GM12878 (cell line): ENCODE measurements around the gene MAD1L1.

Experiments
- CBFB ChIP-seq: IDR thresholded peaks from 2 replicates; pipeline ENCODE4 v1.6.1; 2016; ENCODE audit warnings: antibody characterized with exemption, low read depth
- JUND ChIP-seq: IDR thresholded peaks from 2 replicates; pipeline ENCODE4 v1.6.1; 2012; ENCODE audit warnings: low read depth, mild to moderate bottlenecking, low read length, improper control_type of control experiment, moderate library complexity
- MXI1 ChIP-seq: fragments of 150-350 bp; IDR thresholded peaks from 2 replicates; pipeline ENCODE4 v1.6.1; 2011; ENCODE audit warnings: low read depth, mild to moderate bottlenecking, inconsistent platforms, low read length, improper control_type of control experiment
- RB1 ChIP-seq: fragments of 450-650 bp; formaldehyde crosslinking; IDR thresholded peaks from 2 replicates; pipeline ENCODE4 v1.6.1; 2017; ENCODE audit warnings: mild to moderate bottlenecking, borderline replicate concordance
- RCOR1 ChIP-seq: conservative IDR thresholded peaks from 2 replicates; pipeline ENCODE4 v1.6.1; 2012; ENCODE audit warnings: low read depth, low read length, improper control_type of control experiment
- SIN3A ChIP-seq: IDR thresholded peaks from 2 replicates; pipeline ENCODE4 v1.6.1; 2012; ENCODE audit warnings: low read depth, low read length, improper control_type of control experiment
- TCF12 ChIP-seq: IDR thresholded peaks from 2 replicates; pipeline ENCODE4 v1.6.1; 2011; ENCODE audit warnings: low read depth, mild to moderate bottlenecking, low read length
- TCF3 ChIP-seq: IDR thresholded peaks from 2 replicates; pipeline ENCODE4 v1.6.1; 2012; ENCODE audit warnings: low read depth, mild to moderate bottlenecking, low read length, borderline replicate concordance; ENCODE audit not compliant: insufficient read depth
- TF ChIP-seq, protein P1 (sequence below), 3 experiments: IDR thresholded peaks in 2 of 3; conservative IDR thresholded peaks in 1 of 3; 2 replicates each; pipeline ENCODE4 v1.5.1; 2011; ENCODE audit warnings: low read depth in 3 of 3, low read length in 3 of 3, mild to moderate bottlenecking in 3 of 3, control low read depth in 2 of 3, moderate library complexity in 2 of 3, inconsistent platforms in 1 of 3, mixed read lengths in 1 of 3; ENCODE audit not compliant: control insufficient read depth in 2 of 3, insufficient read depth in 1 of 3; ENCODE audit errors: extremely low read depth in 1 of 3
- TF ChIP-seq, protein P2 (sequence below): IDR thresholded peaks from 2 replicates; pipeline ENCODE4 v1.6.1; 2012; ENCODE audit warnings: mild to moderate bottlenecking, low read depth, low read length

DNA sequence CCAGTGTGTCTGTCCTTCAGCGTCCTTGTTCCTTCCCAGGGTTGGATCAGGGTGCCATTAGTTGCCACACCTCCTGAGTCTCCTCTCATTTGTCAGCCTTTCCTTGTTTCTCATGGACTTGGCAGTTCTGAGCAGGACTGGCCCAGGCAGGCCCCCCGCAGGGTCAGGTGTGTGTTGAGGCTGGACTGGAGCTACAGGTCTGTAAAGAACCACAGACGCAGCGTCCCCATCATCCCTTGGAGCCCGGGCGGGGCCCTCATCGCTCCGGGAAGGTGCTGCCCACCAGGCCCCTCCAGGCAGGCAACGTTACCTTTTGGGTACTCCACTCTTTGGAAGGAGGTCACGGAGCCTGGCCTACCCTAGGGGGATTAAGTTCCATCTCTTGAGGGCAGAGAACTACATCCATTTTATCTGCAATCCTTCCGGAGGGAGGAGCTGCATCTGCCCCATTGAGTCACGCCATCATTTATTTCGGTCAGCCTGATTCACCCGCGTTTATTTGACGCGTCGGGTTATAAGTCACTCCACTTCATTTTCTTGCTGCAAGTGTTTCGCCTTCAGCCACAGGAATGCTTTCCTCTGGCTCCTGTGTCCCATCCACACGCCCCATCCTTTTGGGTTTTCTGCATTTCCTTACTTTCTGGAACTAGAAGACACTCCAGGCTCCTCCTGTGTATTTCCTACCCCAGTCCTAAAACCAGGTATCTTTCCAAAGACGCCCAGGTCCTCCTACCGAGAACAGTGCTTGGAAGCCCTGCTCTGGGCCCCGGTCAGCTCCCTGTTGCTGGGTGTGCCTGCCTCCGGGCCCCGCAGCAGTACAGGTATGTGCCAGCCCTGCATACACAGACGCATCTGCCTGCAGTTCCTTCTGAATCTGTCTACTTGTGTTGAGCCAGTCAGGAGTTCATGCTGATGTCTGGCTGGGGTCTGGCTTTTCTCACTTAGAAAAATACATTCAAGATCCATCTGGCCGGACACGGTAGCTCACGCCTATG, 141.9 kb downstream of the MAD1L1 start:
- TF ChIP-seq, protein P1, sequence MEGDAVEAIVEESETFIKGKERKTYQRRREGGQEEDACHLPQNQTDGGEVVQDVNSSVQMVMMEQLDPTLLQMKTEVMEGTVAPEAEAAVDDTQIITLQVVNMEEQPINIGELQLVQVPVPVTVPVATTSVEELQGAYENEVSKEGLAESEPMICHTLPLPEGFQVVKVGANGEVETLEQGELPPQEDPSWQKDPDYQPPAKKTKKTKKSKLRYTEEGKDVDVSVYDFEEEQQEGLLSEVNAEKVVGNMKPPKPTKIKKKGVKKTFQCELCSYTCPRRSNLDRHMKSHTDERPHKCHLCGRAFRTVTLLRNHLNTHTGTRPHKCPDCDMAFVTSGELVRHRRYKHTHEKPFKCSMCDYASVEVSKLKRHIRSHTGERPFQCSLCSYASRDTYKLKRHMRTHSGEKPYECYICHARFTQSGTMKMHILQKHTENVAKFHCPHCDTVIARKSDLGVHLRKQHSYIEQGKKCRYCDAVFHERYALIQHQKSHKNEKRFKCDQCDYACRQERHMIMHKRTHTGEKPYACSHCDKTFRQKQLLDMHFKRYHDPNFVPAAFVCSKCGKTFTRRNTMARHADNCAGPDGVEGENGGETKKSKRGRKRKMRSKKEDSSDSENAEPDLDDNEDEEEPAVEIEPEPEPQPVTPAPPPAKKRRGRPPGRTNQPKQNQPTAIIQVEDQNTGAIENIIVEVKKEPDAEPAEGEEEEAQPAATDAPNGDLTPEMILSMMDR (IDR thresholded peaks at IDR 0.05 in 2 of 3, conservative IDR thresholded peaks at IDR 0.05 in 1 of 3; ENCODE audit: control insufficient read depth in 2 of 3, extremely low read depth in 1 of 3, insufficient read depth in 1 of 3, low read depth in 3 of 3, low read length in 3 of 3) = no peak
- TF ChIP-seq MXI1 (no peak), TCF12 (no peak), CBFB (no peak), RCOR1 (no peak), RB1 (no peak), TCF3 (no peak), JUND (no peak), SIN3A (no peak)
- TF ChIP-seq, protein P2, sequence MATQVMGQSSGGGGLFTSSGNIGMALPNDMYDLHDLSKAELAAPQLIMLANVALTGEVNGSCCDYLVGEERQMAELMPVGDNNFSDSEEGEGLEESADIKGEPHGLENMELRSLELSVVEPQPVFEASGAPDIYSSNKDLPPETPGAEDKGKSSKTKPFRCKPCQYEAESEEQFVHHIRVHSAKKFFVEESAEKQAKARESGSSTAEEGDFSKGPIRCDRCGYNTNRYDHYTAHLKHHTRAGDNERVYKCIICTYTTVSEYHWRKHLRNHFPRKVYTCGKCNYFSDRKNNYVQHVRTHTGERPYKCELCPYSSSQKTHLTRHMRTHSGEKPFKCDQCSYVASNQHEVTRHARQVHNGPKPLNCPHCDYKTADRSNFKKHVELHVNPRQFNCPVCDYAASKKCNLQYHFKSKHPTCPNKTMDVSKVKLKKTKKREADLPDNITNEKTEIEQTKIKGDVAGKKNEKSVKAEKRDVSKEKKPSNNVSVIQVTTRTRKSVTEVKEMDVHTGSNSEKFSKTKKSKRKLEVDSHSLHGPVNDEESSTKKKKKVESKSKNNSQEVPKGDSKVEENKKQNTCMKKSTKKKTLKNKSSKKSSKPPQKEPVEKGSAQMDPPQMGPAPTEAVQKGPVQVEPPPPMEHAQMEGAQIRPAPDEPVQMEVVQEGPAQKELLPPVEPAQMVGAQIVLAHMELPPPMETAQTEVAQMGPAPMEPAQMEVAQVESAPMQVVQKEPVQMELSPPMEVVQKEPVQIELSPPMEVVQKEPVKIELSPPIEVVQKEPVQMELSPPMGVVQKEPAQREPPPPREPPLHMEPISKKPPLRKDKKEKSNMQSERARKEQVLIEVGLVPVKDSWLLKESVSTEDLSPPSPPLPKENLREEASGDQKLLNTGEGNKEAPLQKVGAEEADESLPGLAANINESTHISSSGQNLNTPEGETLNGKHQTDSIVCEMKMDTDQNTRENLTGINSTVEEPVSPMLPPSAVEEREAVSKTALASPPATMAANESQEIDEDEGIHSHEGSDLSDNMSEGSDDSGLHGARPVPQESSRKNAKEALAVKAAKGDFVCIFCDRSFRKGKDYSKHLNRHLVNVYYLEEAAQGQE = no peak
